HG02973 (cell line): ENCODE measurements around the gene NLN.
"Not testable (repeated sequence)": the region's sequence is repeated elsewhere in the genome, so short reads cannot be mapped to it uniquely, and the experiment has no call there.

Experiments
- ATAC-seq: cut with Tn5 transposase; IDR thresholded peaks from one replicate; pipeline ENCODE4 v1.9.1; 2021; ENCODE audit warnings: moderate library complexity; ENCODE audit not compliant: unreplicated experiment

The NLN gene

DNA sequence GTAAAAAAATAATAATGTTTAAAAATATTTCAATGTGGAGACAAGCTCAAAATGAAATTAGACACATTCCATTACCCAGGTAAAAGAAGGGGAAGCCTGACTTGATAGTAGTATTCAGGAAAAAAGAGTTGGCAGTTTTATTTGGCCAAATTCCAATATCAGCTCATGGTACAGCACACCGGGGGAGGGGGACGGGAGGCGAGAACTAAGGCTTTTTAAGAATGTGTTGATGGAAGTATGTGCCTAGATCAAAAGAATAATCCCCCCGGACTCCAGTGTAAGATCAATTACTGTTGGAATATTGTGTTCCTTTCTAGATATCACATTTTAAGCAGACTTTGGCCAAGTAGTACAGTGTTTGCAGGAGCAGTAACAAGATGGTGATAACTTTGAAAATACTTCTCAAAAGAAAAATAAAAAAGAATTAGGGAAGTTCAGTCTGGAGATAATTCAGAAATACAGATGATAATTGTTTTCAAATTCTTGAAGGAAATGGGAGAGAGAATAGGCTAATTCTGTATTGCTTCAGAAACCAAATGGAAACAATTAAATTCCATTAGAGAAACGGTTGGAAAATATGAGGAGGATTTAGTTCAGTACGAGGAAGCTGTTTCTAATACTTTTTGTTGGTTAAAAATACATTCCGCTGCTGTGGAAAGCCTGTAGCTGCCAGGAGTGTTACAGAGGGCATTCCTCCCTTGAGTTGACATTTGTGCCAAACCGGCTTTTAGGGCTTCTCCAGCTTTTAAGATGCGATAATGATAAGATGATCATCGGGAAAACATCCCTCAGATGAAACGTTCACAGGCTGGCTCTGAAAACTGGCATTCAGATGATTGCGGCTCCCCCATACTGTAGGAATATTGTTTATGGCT is 106.3 kb downstream of the NLN start:
- ATAC-seq = no peak

DNA sequence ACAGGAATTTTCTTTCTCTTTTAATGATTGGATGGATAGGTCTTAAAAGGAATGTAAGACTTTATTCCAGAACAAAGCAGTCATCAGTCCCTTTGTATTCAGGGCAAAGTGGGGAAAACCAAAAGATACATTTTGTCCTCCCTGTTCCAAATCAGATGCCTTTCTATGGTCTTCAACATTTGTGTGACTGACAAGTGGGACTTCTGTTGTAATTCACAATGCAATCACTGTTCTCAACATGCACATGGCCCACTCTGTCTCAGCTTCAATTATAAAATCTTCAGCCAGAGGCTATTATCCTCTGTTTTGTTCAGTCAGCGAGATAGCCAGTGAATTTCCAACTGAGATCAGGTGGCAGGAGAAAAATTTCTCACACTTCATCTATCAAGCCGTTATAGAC is 108.9 kb downstream of the NLN start:
- ATAC-seq = no peak

- ATAC-seq = no peak
Measured at GRCh38 chr5:65831276-65831675, 109.3 kb downstream of the NLN start.

- no peak for ATAC-seq
Measured at GRCh38 chr5:65832152-65832551, 110.1 kb downstream of the NLN start.

GRCh38 chr5:65832603-65833228 is 110.7 kb downstream of the NLN start:
- ATAC-seq = no peak

GRCh38 chr5:65833780-65834179 is 111.8 kb downstream of the NLN start:
- ATAC-seq = no peak

DNA sequence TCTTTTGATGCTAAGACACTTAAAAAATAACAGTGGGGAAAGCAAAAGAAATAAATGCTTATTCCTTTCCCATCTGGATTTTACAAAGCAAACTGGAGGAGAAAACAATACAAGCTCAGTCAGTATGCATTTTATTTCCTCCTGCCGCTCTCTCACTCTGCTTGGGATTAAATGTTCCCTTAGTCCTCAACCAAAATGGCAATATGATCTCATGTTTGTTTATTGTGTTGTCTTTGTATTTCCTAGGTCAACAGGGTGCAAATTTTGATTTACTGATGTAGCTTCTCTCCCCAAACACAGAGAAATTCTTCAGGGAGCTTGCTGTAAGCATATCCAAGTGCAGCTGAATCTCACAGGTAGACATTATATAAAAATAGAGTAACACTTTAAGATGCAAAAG is 112.3 kb downstream of the NLN start:
- no peak for ATAC-seq

DNA sequence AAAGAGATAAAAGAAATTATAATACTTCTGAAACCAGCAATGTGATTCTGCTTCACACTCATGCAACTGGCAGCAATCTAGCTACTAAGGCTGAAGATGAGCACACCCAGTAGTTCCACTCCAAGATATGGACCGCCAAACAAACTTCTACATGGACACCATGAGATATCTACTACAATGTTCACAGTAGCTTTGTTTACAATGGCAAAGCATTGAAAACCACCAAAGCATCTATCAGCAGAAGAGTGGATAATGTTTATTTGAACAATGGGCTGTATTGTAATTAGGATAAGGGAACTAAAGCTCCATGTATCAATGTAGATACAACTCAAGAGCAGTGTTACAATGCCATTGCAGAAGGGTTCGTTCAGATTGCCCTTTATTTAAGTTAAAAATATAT is 113.2 kb downstream of the NLN start:
- ATAC-seq = no peak

GRCh38 chr5:65837139-65837538 is 115.1 kb downstream of the NLN start:
- no peak for ATAC-seq

DNA sequence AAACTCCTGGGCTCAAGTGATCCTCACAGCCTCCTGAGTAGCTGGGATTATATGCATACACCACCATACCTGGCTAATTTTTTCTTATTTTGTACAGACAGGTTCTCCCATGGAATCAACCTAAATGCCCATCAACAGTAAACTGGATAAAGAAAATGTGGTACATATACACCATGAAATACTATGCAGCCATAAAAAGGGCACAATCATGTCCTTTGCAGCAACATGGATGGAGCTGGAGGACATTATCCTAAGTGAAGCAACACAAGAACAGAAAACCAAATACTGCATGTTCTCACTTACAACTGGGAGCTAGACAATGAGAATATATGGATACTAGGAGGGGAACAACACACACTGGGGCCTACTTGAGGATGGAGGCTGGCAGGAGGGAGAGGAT is 117.2 kb downstream of the NLN start:
- ATAC-seq = not testable (repeated sequence)

DNA sequence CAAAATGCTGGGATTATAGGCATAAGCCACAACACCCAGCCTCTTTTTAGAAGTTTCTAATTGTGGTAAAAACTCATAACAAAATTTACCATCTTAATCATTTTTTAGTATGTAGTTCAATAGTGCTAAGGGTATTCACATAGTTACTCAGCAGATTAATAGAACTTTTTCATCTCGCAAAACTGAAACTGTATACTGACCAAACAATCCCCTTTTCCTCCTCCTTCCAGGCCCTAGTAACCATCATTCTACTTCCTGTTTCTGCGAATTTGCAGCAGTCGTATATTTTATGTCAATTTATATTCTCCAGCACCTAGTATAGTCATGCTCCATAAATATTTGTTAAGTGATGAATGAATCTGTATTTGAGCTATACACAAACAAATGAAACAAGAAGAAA is 118.1 kb downstream of the NLN start:
- no peak for ATAC-seq

GRCh38 chr5:65844763-65845162 is 122.8 kb downstream of the NLN start:
- not testable (repeated sequence) for ATAC-seq

DNA sequence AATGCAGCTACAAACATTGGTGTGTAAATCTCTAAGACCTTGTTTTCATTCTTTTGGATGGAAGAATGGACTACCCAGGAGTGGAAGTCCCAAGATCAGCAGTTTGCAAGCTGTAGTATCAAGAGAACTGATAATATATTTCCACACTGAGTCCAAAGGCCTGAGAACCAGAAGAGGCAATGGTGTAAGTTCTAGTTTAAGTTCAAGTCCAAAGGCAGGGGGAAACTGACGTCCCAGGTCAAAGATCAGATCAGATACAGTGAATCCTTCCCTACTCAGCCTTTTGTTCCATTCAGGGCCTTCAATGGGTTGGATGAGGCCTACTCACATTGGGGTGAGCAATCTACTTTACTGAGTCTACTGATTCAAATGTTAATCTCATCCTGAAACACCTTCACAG is 124.1 kb downstream of the NLN start:
- ATAC-seq = no peak

DNA sequence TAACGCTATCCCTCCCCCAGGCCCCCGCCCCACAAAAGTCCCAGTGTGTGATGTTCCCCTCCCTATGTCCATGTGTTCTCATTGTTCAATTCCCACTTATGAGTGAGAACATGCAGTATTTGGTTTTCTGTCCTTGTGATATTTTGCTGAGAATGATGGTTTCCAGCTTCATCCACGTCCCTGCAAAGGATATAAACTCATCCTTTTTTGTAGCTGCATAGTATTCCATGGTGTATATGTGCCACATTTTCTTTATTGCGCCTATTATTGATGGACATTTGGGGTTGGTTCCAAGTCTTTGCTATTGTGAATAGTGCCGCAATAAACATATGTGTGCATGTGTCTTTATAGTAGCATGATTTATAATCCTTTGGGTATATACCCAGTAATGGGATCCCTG is 125.0 kb downstream of the NLN start:
- not testable (repeated sequence) for ATAC-seq

- not testable (repeated sequence) for ATAC-seq
Measured at GRCh38 chr5:65849918-65850317, 127.9 kb downstream of the NLN start.

GRCh38 chr5:65854925-65855324 is 132.9 kb downstream of the NLN start:
- ATAC-seq = no peak

- no peak for ATAC-seq
Measured at GRCh38 chr5:65855766-65856315, 133.8 kb downstream of the NLN start.

DNA sequence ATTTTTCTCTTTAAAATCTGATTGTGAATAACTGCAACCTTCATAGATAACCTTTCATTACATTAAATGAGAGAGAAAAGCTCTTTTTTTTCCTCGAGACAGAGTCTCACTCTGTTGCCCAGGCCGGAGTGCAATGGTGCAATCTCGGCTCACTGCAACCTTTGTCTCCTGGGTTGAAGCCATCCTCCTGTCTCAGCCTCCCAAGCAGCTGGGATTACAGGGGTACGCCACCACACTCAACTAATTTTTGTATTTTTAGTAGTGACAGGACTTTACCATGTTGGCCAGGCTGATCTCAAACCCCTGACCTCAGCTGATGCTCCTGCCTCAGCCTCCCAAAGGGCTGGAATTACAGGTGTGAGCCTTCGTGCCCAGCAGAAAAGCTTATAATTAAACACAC is 134.5 kb downstream of the NLN start:
- ATAC-seq = no peak

- no peak for ATAC-seq
Measured at GRCh38 chr5:65858316-65858715, 136.3 kb downstream of the NLN start.

DNA sequence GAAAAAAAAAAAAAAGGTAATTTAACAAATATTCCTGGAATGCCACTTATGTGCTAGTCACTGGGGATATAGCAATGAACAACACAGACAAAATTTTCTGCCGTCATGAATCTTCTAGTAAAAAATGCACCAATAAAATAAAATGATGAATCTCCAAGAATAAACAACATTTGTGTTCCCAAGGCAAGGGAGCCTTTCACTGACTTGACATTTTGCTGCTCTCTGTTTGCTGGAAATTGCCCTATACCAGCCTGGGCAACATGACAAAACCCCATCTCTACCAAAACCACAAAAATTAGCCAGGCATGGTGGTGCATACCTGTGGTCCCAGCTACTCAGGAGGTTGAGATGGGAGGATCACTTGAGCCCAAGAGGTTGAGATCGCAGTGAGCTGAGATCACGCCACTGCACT is 139.8 kb downstream of the NLN start:
- no peak for ATAC-seq

GRCh38 chr5:65862384-65862783 is 140.4 kb downstream of the NLN start:
- no peak for ATAC-seq

- ATAC-seq = no peak
Measured at GRCh38 chr5:65863747-65864146, 141.7 kb downstream of the NLN start.
